NCI-H1930 (cell line): ENCODE results near the gene WLS.
A peak's percentile ranks its signal among the peaks of the same experiment; 100 is the strongest.

ENCODE experiments used
- DNase-seq, 2 experiments: peaks; one replicate each; lab custom pipeline; 2025; lab: John Stamatoyannopoulos, UW

WLS gene

DNA sequence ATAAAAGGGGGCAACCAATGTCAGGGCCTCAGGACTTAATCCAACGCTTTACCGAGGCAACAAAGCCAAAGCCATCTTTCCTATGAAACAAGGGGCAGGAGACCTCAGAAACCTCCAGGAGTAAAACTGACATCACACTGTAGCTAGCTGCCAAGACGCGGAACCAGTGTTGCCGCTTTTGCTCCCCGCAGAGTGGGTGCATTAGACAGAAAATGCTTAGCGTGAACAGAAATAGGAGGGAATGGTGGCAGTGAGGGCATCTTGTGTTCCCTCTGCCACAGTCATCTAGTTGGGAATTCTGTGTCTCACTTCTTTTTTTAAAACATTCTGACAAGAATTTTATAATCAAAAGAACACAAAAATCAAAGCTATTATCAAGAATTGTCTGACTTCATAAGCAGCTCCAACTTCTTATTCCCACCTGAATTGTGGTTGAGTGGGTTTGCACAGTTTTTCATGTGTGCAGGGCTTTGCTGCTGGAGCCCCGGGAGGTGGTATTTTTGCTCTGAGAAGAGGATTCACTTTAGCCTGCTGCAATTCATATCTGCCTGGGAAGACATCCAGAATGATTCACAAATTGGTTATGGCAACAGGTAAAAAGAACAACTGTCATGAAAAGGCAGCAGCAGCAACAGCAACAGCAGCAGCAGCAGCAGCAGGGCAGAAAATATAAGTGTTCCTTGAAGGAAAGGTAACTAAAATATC, 99.7 kb downstream of the WLS start:
- no peak for DNase-seq

DNA sequence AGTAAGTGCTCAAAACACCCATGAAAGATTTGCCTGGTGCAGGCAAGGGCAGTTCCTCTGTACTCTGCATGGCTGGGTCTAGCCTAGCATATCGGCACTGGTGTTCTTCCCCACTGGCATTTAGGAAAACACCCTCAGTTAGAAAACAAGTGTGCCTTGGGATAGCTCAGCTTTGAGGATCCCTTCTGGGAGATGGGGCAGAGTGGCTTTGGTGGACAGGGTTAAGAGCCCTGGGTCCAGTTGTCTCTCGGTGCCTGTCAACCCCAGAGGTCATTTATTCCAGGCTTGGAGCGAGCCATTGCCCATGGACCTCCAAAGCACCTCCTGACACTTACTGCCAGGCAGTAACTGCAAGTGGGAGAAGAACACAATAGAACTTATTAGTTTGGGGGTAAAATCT, 101.1 kb downstream of the WLS start:
- DNase-seq, result no peak

DNA sequence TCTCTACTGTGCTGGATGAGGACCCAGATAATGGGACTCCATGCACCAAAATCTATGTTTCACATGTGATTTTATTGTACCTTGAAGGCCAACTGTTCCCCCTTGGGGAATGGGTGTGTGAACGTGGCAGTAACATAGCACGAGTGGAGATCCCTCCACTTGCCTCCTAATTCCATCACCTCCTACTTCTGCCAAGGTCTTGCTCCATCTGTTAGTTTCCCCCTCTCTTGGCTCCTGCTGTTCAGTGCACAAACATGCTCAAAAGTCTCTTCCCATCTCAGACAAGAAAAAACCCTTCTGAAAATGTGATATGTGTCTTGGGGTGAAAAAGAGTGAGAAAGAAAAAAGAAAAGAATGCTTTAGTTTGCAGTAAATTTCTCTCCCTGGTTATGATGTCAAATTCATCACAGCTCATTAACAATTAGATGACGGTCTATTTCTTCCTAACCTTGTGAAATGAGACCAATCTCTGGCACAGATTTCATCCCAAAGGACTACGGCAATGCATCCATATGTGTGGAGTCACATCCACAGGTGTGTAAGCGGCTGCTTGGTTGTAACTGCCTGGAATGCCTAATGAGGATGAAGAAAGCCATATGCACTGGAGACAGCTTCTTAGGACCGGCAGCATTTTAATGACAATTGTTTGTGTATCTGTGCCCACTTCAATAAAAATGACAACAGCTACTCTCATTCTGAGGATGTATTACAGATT, 102.6 kb downstream of the WLS start:
- DNase-seq, result no peak

DNA sequence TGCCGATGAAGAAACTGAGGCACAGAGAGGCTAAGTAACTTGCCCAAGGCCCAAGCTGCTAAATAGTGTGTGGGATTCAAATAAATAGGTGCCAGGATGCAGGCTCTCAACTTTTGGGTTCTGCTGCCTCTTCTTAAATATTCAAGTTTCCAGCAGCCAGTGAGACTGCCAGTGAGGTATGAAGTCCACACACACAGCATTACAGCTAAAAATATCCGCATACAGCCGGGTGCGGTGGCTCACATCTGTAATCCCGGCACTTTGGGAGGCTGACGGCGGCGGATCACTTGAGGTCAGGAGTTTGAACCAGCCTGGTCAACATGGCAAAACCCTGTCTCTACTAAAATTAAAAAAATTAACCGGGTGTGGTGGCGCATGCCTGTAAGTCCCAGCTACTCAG, 103.5 kb downstream of the WLS start:
- no peak for DNase-seq

DNA sequence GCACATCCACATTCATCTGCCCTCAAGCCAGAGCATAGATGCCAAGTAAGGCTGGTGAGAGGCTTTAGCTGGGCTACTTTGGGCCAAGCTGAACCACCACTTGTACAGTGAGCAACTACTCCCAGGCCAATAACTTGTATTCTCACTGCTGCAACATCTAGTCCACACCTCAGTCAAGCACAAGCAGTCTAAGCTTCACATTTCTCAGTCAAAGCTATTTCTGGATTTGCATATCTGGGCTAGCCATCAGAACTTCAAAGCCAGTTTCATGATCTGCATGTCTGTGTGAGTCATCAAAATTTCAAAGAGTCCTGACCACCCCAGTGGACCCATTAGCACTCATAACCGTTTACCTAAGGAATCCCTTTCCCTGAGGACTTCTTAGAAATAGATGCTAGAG, 104.2 kb downstream of the WLS start:
- DNase-seq, result no peak

DNA sequence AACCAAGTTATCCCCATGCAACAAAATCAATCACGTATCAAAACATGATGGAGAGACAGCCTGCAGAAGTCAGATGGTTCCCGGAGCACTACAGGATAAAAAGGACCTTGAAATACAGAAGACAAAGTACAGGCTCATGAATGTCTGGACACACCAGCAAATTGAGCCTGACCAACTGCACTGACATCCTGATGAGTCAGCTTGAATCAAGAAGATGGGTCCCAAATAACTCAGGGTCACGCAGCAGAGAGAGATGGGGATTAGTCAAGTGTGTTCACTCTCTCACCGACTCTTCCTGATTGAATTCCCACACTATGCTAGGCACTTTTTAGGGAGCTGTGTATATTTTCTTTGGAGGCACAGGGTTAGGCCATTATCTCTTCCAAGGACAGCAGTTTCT, 110.8 kb downstream of the WLS start:
- no peak for DNase-seq

DNA sequence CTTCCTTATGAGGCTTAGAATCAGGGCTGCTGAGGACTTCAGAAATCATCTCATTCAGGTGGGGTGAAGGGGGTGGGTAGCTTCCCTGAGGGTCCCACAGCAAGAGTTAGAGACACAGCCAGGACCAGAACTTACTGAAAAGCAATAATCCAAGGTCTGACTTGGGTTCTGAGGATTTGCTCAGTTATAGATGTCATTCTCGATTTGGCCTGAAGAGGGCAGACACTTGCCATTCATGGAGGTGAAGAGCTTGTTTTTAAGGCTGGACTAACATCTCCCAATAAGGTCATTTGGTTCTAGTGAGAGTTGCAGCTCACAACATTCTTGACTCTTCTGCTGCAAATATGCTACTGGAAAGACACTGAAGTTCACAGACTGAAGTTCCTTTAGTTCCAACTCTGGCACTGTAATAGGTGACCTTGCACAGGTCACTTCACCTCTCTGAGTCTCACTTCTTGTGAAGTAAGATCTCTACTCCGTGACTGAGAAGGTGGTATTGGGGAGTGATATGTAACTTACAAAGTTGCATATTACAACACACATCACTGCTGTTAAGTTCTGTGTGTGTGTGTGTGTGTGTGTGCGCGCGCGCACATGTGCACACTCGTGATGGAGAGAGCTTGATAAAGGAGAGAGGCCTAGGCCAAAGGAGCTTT, 112.1 kb downstream of the WLS start:
- DNase-seq, result peak in 1 of 2 experiments; percentile 58

DNA sequence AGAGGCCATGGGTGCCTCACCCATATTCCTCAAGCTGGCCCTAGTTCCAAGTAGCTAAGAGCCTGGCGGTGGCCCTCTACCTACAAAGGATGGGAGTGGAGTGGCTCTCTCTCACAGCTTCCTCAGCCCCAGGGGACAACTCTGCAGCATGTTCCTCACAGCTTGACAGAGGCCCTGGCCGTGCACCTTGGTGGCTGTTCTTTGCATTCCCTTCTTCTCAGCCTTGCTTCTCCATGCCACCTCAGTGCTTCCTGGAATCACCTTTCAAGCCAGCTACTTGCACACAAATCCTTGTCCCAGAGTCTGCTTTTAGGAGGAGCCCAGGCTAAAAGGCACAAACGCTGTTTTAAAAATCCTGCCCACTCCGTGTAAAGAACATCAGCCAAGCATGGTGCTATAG, 112.9 kb downstream of the WLS start:
- no peak for DNase-seq

DNA sequence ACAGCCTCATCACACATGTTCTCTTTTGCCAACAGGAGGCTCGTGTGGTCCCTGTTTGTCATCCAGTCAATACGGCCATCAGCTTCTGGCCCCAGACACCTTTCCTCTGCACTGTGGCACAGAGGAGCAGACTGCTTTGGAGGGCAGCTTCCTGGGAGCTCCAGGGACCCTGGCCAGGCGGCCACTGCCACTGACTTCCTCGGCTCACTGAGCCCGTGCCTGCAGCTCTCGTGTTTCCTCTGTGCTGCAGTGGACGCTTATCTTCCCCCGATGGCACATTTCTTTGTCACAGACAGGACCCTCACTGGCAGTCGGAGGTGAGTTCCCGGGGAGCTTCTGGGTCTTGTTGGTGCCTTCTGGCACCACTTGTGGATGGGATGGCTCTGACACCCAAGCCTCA, 114.9 kb downstream of the WLS start:
- no peak for DNase-seq

DNA sequence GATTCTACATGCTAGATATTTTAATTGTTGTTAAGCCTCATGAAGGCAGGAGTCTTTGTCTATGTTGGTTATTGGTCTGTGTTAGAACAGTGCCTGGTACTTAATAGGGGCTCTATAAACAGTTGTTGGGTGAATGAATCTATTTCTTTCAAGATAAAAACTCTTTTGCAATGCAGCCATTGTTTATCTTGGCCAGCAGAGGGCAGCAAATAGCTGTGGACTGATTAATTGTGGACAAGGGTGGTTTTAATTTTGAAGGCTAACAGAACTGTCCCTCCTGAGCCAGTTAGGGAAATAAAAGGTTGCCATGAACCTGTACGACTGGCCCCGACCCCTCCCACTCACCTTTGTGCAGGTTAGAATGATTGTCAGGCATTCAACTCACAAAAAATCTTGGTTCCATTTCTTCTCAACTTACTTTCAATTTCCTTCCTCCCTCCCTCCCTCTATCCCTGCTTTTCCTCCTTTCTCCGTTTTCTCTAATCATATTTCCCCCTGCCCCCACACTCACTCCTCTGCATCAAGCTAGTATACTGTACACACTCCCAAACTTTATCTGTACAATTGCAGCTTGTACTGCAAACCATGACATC, 115.6 kb downstream of the WLS start:
- peak in 1 of 2 experiments; percentile 31 for DNase-seq

DNA sequence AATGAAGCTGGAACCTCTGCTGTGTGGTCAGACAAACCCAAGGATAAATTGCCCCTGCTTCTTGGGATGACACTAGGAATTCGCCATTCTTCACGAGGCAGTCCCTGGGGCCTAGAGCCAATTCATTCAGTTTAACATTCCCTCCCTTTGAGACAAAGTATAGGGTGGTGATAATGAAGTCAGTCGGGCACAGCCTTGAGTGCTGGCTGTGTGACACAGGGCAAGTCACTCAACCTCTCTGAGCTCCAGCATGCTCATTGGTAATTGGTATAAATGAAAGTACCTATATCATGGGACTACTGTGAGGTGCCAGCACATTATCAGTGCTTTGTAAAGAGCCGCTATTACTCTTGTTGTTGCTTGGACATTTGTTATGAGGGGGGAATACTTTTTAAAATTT, 117.0 kb downstream of the WLS start:
- no peak for DNase-seq

DNA sequence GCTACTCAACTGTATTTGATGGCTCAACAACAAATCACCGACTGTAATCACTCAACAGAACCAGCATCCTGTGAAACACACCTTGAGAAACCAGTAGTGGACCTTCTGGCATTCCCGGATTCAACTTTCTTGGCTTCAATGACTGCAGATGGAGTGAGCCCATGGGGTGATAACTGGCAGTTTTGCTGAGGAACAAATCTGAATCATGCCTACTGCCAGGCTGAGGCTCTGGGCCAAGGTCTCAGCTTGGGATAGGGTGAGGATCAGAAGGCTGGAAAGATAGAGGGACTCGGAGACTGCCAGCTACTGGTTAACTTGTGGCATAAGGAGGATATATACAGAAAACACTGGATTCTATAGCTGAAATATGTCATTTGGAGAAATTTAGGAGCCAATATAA, 118.4 kb downstream of the WLS start:
- no peak for DNase-seq

DNA sequence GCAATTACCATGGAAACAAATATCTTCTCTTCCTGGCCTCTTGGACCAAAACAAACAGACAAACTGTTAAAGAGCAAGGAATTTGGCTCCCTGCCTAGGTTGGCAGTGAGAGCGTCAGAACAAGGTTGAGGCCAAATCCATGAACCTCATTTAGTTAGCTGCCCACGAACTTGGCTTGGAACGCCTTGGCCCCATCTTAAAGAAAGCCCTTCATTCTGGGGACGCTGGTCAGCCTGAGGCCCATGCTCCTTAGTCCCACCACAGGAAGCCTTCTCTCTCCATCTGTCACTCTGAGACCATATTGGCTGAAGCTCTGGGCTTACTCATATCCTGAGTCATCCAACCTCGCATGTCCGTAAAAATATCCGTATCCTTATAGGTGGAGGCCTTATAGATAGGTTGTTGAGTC, 119.5 kb downstream of the WLS start:
- no peak for DNase-seq

DNA sequence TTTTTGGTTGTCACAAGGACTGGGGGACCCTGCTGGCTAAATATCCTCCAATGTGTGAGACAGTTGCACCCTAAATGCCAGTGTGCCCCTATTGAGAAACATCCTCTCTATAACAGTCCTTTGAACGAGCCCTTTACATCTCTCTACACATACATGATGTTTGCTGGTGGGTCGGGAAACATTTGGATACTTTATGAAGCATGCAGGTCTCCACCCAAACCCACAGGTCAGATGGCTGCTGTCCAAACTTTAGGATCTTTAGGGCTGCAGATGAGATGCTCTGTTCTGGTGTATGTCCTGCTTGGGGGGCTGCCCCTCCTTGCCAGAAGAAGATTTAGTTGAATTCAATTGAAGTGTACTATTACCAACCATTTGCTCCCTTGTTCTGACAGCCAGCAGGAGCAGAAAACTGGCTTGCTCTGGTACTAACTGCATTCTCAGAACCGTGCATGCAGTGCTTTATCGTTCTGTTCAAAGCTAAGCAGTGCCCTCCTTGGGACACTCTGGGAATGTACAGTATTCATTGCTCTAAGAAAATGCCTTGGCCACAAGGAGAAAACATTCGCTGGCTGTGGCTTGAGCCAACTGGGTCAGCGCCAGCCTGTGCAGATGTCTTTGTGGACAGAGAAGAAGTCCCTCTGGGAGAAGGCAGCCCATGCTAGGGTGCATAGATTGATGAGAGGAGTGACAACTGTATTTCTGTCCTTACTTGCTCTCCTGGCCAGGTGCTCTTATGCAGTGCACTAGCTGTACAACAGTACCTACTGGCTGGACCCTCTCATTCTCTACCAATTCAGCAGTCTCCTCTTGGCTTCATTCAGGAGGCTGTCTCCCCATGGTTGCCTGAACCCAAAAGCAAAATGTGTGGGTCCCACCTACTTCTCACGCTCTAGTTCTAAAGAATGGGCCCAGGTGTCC, 120.5 kb downstream of the WLS start:
- DNase-seq, result peak in 1 of 2 experiments; percentile 47

DNA sequence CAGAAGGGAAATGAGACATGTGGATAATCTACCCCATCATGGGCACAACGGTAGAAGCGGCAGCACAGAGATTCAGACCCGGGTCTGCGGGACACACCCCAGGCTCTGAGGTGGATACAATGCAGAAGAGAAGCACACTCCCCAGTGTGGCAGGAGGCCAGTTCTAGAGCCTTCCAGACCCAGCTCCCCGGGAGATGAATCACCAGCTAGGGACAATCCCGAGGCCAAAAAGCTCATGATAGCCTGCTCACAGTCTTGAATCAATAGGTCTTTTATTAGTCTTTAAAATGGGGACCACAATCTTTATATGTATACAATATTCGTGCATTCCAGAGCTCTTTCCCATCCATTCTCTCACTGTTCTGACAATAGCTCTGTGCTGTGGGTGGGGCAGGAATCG, 124.6 kb downstream of the WLS start:
- DNase-seq, result no peak

DNA sequence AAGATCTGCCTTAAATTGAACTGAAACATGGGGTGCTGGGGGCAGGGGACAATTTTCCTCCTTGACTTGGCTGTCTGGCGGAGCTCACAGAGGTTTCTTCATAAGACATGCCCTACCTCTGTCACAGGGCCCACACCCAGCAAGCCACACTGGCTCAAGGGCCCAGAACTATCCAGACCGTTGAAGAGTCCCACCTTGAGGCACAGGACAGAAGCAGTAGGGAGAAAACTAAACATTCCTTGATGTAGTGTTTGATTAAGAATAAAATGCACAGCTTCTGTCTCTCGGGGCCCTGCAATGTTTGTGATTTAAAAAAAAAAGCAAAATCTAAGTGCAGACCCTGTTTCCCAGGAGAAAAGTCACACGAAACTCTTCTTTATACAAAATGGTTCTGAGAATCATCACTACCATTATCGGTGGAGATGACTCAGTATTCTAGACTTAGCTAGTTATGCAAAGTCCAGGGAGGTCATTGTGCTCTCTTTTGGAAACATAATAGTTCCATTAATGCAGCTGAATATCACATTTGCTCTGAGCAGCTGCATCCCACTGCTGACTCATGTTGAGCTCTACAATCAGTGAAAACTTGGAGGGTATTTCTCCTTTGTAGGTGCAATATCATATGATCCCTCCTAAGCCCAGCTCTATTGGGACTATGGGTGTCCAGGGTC, 128.3 kb downstream of the WLS start:
- DNase-seq, result peak; percentile 11 to 22

DNA sequence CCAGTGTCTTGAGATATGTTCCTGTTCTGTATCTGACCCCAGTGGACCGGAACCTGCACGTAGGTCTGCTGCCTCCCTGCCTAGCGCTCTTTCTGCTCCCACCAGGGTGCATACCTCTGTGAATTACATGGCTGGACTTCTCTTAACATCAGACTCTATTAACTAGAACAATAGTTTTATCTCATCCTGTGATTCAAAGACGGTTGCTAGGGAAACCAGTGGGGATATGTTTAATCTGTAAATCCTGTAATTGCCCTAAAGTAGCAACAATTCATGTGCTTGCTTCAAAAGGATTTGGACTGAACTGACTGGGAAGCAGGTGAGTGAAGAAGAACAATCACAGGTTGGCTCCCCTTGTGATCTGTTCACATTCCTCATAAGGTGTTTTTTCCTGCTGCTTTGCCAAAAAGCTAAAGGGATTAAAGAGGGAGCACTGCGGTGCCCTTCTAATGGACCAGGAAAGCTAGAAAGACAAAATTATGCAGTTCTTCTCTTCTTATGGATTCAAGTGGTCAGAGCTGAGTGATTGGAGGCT, 129.2 kb downstream of the WLS start:
- peak; percentile 63 to 82 for DNase-seq

DNA sequence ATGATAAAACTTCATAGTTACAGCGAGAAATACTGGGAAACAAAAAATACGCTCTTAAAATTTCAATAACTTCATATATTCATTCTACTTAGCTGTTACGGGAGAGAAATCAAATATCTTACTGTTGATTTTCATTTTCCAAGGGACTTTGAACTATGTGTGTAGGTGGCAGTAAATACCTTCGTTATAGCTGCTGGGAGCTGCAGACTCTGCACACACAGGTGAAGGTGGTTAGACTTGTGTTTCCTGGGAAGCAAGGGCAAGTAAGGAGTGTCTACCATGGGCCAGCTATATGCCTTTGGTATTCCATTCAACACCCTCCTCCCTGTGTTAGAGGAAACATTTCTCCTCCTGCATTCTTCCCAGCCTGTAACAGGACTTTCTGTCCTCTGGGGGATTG, 130.5 kb downstream of the WLS start:
- DNase-seq, result no peak

DNA sequence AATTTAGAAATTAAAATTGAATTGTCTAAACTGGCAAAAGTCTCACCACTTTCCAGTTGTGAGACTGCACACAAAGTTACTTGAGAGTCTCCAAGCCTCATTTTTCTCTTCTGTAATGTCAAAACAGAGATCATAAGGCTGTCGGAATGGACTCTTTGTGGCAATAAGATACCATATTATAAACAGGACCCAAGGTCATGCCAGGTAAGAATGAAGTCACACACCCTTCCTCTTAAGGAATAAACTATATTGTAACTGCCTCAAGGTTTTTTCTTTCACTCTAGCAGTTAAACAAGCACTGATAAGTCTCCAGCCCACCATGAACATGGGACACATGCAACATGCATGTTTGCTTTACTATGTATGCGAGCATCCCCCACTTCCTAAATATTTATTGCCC, 131.8 kb downstream of the WLS start:
- DNase-seq, result no peak

DNA sequence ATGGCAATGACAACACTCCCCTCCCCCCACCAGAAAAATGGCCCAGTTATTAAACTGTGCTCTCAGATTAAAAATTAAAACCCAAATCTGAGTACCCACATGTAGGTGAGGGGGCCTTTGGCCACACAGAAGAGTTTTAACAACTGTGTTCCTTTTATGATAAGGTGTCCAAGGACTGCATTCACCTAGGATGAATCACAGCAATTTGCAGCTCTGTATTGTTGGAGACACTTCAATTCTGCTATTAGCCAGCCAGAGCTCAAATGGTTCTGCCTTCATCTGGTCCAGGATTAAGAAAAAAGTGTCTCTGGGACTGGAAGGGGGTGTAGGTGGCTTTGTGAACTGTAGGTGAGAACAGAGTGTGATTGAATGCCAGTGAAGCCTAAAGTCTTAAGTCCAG, 138.6 kb downstream of the WLS start:
- DNase-seq, result no peak

DNA sequence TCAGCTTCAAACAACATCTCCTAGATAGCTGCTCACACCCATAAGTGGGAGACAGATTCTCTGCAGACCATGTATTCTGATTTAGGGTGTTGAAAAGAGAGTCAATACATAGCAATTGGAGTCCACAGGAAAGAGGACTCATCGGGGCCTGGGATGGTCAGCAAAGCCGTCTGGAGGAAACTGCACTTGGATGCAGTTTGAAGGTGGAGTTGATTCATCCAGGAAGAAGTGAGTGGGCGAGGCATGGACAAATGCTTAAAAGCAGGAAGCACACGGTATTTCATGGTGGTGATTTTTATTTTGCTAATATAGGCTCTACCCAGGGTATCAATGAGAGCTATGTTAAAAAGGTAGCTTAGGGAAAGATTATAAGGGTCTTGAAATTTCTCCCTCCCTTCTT, 145.1 kb downstream of the WLS start:
- DNase-seq, result no peak
